Tibial nerve (tissue), 4 donors: ENCODE results near the gene TMEFF2. TPM values are rescaled to one million over a fixed set of nuclear protein-coding genes. Genes with fewer than 3 reads are reported as not detected.

ENCODE experiments used
- DNase-seq, 2 donors: peaks; one replicate each; pipeline ENCODE4 v3.0.0-alpha.2; 2019; ENCODE audit warnings: low spot score in 2 of 2
- H3K27ac ChIP-seq, 4 donors: fragments of 200-600 bp; sonication (generic) in 3 of 4; one replicate each; pipeline ENCODE4 v1.5.1; 2017 to 2019; ENCODE audit warnings: mild to moderate bottlenecking in 1 of 4
- H3K27me3 ChIP-seq, 2 donors: fragments of 200-600 bp; sonication (generic) in 1 of 2; one replicate each; pipeline versions ENCODE4 v1.5.1 to v1.6.0; 2017 to 2019
- H3K36me3 ChIP-seq, 3 donors: fragments of 200-600 bp; sonication (generic); one replicate each; pipeline ENCODE4 v1.5.1; 2018 to 2019
- H3K4me1 ChIP-seq, 4 donors: fragments of 200-600 bp; sonication (generic) in 3 of 4; one replicate each; pipeline ENCODE4 v1.5.1; 2017 to 2019
- H3K4me3 ChIP-seq, 4 donors: fragments of 200-600 bp; sonication (generic) in 3 of 4; one replicate each; pipeline ENCODE4 v1.5.1; 2017 to 2019; ENCODE audit warnings: mild to moderate bottlenecking in 1 of 4, moderate library complexity in 1 of 4
- H3K9me3 ChIP-seq, 4 donors: fragments of 200-600 bp; sonication (generic) in 3 of 4; one replicate each; pipeline ENCODE4 v1.5.1; 2017 to 2019
- CTCF ChIP-seq, 5 experiments: fragments of 200-600 bp in 3 of 5; fragments of 450-650 bp in 2 of 5; sonication (generic) in 3 of 5; IDR thresholded peaks; one replicate each; pipeline ENCODE4 v1.5.1; 2016 to 2019; ENCODE audit warnings: antibody characterized with exemption in 5 of 5, mild to moderate bottlenecking in 3 of 5, moderate library complexity in 2 of 5
- EP300 ChIP-seq, 2 donors: sonication (generic); formaldehyde crosslinking; IDR thresholded peaks; one replicate each; pipeline ENCODE4 v1.6.1; 2017; ENCODE audit warnings: antibody characterized with exemption in 2 of 2, mild to moderate bottlenecking in 1 of 2
- POLR2A ChIP-seq, 2 donors: fragments of 450-650 bp; IDR thresholded peaks; one replicate each; pipeline ENCODE4 v1.6.1; 2017; ENCODE audit warnings: antibody characterized with exemption in 2 of 2, mild to moderate bottlenecking in 2 of 2, moderate library complexity in 2 of 2
- WGBS, 2 donors: methylation state at CpG; one replicate each; pipeline ENCODE4 v1.1.5; 2018; 5-methylcytosine and 5-hydroxymethylcytosine counted together
- total RNA-seq, 4 donors: library from RNA; depleted of rRNA; stranded (reverse); fragments of >200 nt; gene quantifications; one replicate each; pipeline ENCODE4 v1.1.0, GENCODE V29; 2016

TMEFF2 gene
- total RNA-seq, 4 donors from 2014 or later, result not detected

DNA sequence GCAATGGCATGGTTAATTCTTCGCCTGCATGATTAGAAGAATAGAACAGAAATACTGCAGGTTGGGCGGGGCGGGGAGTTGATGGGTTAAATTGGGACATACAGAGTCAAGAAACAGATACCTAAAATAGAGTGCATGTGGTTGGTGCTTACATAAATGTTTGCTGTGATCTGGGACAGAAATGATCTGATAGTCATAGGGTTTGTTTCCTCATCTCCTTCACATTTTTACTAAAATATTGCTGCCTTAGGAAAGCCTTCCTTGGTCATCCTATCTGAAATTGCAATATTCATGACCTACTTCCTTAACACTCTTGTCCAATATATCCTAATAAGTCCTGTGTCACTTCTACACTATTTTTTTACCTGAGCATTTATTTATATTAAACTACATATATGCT is 163.9 kb downstream of the TMEFF2 start:
- TF ChIP-seq EP300 (IDR thresholded peaks at IDR 0.05) (no peak), CTCF (IDR thresholded peaks at IDR 0.05) (no peak), POLR2A (IDR thresholded peaks at IDR 0.05) (no peak)
- DNase-seq, result no peak
- Histone ChIP-seq H3K27me3 (no peaks in the 10 kb centered on the region), H3K4me3 (no peak overlapping the region), H3K27ac (no peak overlapping the region), H3K4me1 (peaks cover 0 to 11% (median 0%) of the 10 kb centered on the region in 4 donors), H3K36me3 (no peaks in the 10 kb centered on the region), H3K9me3 (no peaks in the 10 kb centered on the region)
- 93 to 98% methylated on average over 3 of the region's 3 CpGs for WGBS, 2 donors

GRCh38 chr2:192030289-192030688 is 164.4 kb downstream of the TMEFF2 start:
- Histone ChIP-seq H3K4me1 (peaks cover 0 to 13% (median 0%) of the 10 kb centered on the region in 4 donors), H3K4me3 (no peak overlapping the region), H3K36me3 (no peaks in the 10 kb centered on the region), H3K9me3 (no peaks in the 10 kb centered on the region), H3K27ac (no peak overlapping the region), H3K27me3 (no peaks in the 10 kb centered on the region)
- TF ChIP-seq POLR2A (IDR thresholded peaks at IDR 0.05) (no peak), EP300 (IDR thresholded peaks at IDR 0.05) (no peak), CTCF (IDR thresholded peaks at IDR 0.05) (no peak)
- no peak for DNase-seq
- 74 to 100% methylated on average over 1 of the region's 1 CpG for WGBS, 2 donors

DNA sequence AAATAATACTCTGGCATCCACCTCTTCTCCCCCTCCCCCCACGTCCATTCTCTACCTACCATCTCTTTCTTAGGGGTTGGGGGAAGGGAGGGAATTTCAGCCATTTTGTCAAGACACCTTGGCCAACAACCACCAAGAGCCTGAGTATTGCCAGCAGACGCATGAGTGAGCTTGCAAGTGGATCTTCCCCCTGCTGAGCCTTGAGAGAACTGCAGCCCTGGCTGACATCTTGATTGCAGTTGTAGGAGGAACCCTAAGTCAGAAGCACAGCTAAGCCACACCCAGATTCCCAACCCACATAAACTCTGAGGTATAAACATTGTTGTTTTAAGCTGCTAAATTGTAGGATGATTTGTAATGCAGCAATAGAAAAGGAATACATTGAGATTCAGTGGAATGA is 165.6 kb downstream of the TMEFF2 start:
- WGBS, 2 donors, result 91 to 92% methylated on average over 2 of the region's 2 CpGs
- DNase-seq, result no peak
- no peaks in the 10 kb centered on the region for H3K9me3 ChIP-seq
- TF ChIP-seq POLR2A (IDR thresholded peaks at IDR 0.05), result no peak
- H3K27ac ChIP-seq, result no peak overlapping the region
- peaks cover 0 to 13% (median 0%) of the 10 kb centered on the region in 4 donors for H3K4me1 ChIP-seq
- H3K36me3 ChIP-seq, result no peaks in the 10 kb centered on the region
- no peak overlapping the region for H3K4me3 ChIP-seq
- no peaks in the 10 kb centered on the region for H3K27me3 ChIP-seq

- H3K27me3 ChIP-seq, result no peaks in the 10 kb centered on the region
- TF ChIP-seq CTCF (IDR thresholded peaks at IDR 0.05) (no peak), EP300 (IDR thresholded peaks at IDR 0.05) (no peak), POLR2A (IDR thresholded peaks at IDR 0.05) (no peak)
- no peak for DNase-seq
- peaks cover 0 to 13% (median 0%) of the 10 kb centered on the region in 4 donors for H3K4me1 ChIP-seq
- H3K9me3 ChIP-seq, result no peaks in the 10 kb centered on the region
- H3K4me3 ChIP-seq, result no peak overlapping the region
- no peaks in the 10 kb centered on the region for H3K36me3 ChIP-seq
- no peak overlapping the region for H3K27ac ChIP-seq
- WGBS, 2 donors, result 33% methylated on average over 1 of the region's 1 CpG
Measured at GRCh38 chr2:192026825-192027120, 168.0 kb downstream of the TMEFF2 start.

GRCh38 chr2:192026059-192026824 is 168.5 kb downstream of the TMEFF2 start:
- H3K4me3 ChIP-seq, result no peak overlapping the region
- H3K4me1 ChIP-seq, result peaks cover 0 to 13% (median 0%) of the 10 kb centered on the region in 4 donors
- H3K27me3 ChIP-seq, result no peaks in the 10 kb centered on the region
- H3K36me3 ChIP-seq, result no peaks in the 10 kb centered on the region
- TF ChIP-seq EP300 (IDR thresholded peaks at IDR 0.05), result no peak
- TF ChIP-seq CTCF (IDR thresholded peaks at IDR 0.05), result no peak
- TF ChIP-seq POLR2A (IDR thresholded peaks at IDR 0.05), result no peak
- WGBS, 2 donors, result 32 to 33% methylated on average over 7 of the region's 7 CpGs
- H3K27ac ChIP-seq, result no peak overlapping the region
- no peaks in the 10 kb centered on the region for H3K9me3 ChIP-seq
- DNase-seq, result no peak
